Transverse colon (tissue), 4 donors: ENCODE results near the gene PTCD3. TPM values are rescaled to one million over a fixed set of nuclear protein-coding genes. Genes with fewer than 3 reads are reported as not detected.

Experiments used
- DNase-seq: peaks from one replicate; pipeline ENCODE4 v3.0.0-alpha.2; 2019
- H3K27ac ChIP-seq, 4 donors: fragments of 200-600 bp; sonication (generic); 2 replicates each; pipeline ENCODE4 v1.5.1; 2016 to 2018; ENCODE audit warnings: inconsistent platforms in 4 of 4
- H3K27me3 ChIP-seq: fragments of 200-600 bp; sonication (generic); 2 replicates; pipeline ENCODE4 v1.5.1; 2017; ENCODE audit warnings: inconsistent platforms
- H3K36me3 ChIP-seq, 4 donors: fragments of 200-600 bp; sonication (generic); 2 replicates each; pipeline ENCODE4 v1.5.1; 2017 to 2019; ENCODE audit warnings: inconsistent platforms in 4 of 4
- H3K4me1 ChIP-seq, 4 donors: fragments of 200-600 bp; sonication (generic); 2 replicates each; pipeline ENCODE4 v1.5.1; 2017 to 2020; ENCODE audit warnings: inconsistent platforms in 4 of 4
- H3K4me3 ChIP-seq, 4 donors: fragments of 200-600 bp; sonication (generic); 1 replicate in 1 of 4; 2 replicates in 3 of 4; pipeline versions ENCODE4 v1.5.1 to v1.6.1; 2017 to 2019; ENCODE audit warnings: inconsistent platforms in 4 of 4
- H3K9me3 ChIP-seq, 2 donors: fragments of 200-600 bp; sonication (generic); 2 replicates each; pipeline ENCODE4 v1.5.1; 2017 to 2019; ENCODE audit warnings: inconsistent platforms in 2 of 2
- EP300 ChIP-seq: sonication (generic); formaldehyde crosslinking; IDR thresholded peaks from one replicate; pipeline ENCODE4 v1.6.1; 2017; ENCODE audit warnings: antibody characterized with exemption, low read depth
- POLR2A ChIP-seq: fragments of 450-650 bp; IDR thresholded peaks from one replicate; pipeline ENCODE4 v1.6.1; 2016; ENCODE audit warnings: antibody characterized with exemption, mild to moderate bottlenecking, moderate library complexity
- POLR2AphosphoS5 ChIP-seq, 3 donors: sonication (generic); formaldehyde crosslinking; IDR thresholded peaks; one replicate each; pipeline ENCODE4 v1.6.1; 2016; ENCODE audit warnings: antibody characterized with exemption in 3 of 3
- WGBS, 2 donors: methylation state at CpG; one replicate each; pipeline ENCODE4 v1.1.5; 2018; ENCODE audit warnings: low coverage in 1 of 2; 5-methylcytosine and 5-hydroxymethylcytosine counted together
- in situ Hi-C, 4 donors: fragments of 200-750 bp; cut with MboI; loops; one replicate each; pipeline versions ENCODE4 v1.15.0 to v1.15.1; 2017; ENCODE audit warnings: low sequenced_read_pairs in 3 of 4, low pct_ligation_motif_present in 1 of 4, low pct_unique_long_range_greater_than_20kb in 1 of 4
- intact Hi-C: fragments of 100-400 bp; cut with DNase I; formaldehyde crosslinking; loops from one replicate; pipeline ENCODE4 v1.15.1; 2023; ENCODE audit warnings: low total_unique reads
- total RNA-seq, 4 donors: library from RNA; depleted of rRNA; stranded (reverse); fragments of >200 nt; gene quantifications; one replicate each; pipeline ENCODE4 v1.1.0, GENCODE V29; 2016
- TF ChIP-seq, protein P1 (sequence below), 5 experiments: fragments of 200-600 bp in 3 of 5; fragments of 450-650 bp in 2 of 5; sonication (generic) in 3 of 5; IDR thresholded peaks; 1 replicate in 2 of 5; 2 replicates in 3 of 5; pipeline ENCODE4 v1.5.1; 2016 to 2017; ENCODE audit warnings: antibody characterized with exemption in 5 of 5, inconsistent platforms in 3 of 5, mild to moderate bottlenecking in 2 of 5, moderate library complexity in 1 of 5

Gene PTCD3
- total RNA-seq, 4 donors from 2014 or later, result 67.7 to 189 (median 83.0) TPM

DNA sequence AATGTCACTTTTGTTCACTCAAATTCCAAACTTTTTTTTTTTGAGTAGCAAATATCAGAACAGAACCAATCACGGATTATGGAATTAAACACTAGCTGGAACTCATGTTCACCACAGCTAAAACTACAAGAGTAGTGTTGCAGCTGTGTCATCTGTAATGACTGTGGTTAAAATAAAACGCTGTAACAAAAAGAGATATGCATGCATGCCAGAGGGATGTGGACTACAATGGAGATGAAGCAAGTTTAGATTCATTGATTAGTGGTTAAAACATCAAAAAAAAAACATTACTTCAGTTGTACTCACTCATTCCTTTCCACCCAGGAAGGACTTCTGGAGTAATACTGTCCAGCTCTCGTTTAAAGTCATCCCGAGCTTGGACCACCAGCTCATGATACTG lies 52.3 kb downstream of the PTCD3 start:
- WGBS, 2 donors, result 93 to 100% methylated on average over 4 of the region's 4 CpGs
- Histone ChIP-seq H3K36me3 (peaks cover 0 to 63% (median 26%) of the 10 kb centered on the region in 4 donors), H3K4me1 (no peaks in the 10 kb centered on the region), H3K27ac (no peak overlapping the region), H3K27me3 (no peaks in the 10 kb centered on the region), H3K4me3 (no peak overlapping the region), H3K9me3 (no peaks in the 10 kb centered on the region)
- in situ Hi-C loops (no loop called here), intact Hi-C loops (no loop called here)
- no peak for TF ChIP-seq EP300
- no peak for TF ChIP-seq POLR2A
- TF ChIP-seq, protein P1, sequence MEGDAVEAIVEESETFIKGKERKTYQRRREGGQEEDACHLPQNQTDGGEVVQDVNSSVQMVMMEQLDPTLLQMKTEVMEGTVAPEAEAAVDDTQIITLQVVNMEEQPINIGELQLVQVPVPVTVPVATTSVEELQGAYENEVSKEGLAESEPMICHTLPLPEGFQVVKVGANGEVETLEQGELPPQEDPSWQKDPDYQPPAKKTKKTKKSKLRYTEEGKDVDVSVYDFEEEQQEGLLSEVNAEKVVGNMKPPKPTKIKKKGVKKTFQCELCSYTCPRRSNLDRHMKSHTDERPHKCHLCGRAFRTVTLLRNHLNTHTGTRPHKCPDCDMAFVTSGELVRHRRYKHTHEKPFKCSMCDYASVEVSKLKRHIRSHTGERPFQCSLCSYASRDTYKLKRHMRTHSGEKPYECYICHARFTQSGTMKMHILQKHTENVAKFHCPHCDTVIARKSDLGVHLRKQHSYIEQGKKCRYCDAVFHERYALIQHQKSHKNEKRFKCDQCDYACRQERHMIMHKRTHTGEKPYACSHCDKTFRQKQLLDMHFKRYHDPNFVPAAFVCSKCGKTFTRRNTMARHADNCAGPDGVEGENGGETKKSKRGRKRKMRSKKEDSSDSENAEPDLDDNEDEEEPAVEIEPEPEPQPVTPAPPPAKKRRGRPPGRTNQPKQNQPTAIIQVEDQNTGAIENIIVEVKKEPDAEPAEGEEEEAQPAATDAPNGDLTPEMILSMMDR (IDR thresholded peaks at IDR 0.05), result no peak
- TF ChIP-seq POLR2AphosphoS5 (IDR thresholded peaks at IDR 0.05), result no peak
- no peak for DNase-seq

DNA sequence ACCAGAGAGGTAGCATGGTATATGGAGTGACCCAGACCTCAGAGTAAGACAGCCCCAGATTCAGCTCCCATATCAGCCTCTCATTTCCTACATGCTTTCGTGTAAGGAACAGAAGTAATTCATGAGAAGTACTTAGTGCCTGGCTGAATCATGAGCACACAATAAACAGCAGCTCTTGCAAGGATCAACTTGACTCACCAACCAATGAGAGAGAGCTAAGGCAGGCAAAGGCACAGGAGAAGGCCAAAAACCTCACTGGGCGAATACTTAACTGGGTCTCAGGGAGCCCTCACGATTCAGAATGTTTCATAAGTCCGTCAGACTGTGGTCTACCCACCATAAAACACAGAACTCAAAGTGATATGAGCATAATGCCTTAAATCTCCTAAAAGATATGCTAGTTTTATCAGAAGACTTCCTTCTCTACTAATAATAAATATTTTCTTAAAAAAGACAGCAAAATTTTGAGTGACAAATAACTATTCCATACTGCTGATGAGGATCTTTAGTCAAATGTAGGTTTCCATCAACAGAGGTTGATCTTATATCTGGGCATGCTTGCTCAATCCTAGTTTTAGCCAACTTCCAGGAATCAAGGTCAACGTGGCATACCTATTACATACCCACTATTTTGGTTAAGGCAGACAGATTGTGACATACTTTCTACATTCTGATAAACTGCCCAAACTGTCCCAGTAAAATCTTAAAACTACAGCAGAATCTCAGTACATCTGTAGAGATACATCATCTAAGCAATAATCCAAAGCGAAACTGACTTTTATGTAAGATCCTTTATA lies 54.3 kb downstream of the PTCD3 start:
- intact Hi-C loops, result no loop called here
- Histone ChIP-seq H3K4me3 (no peak overlapping the region), H3K27ac (no peak overlapping the region), H3K4me1 (no peaks in the 10 kb centered on the region), H3K9me3 (no peaks in the 10 kb centered on the region), H3K36me3 (peaks cover 0 to 69% (median 29%) of the 10 kb centered on the region in 4 donors), H3K27me3 (no peaks in the 10 kb centered on the region)
- TF ChIP-seq POLR2AphosphoS5 (IDR thresholded peaks at IDR 0.05), result no peak
- TF ChIP-seq POLR2A, result no peak
- TF ChIP-seq EP300, result no peak
- TF ChIP-seq, protein P1 (IDR thresholded peaks at IDR 0.05), result no peak
- in situ Hi-C loops, result no loop called here
- DNase-seq, result no peak
- 90 to 95% methylated on average over 4 to 6 of the region's 6 CpGs for WGBS, 2 donors

DNA sequence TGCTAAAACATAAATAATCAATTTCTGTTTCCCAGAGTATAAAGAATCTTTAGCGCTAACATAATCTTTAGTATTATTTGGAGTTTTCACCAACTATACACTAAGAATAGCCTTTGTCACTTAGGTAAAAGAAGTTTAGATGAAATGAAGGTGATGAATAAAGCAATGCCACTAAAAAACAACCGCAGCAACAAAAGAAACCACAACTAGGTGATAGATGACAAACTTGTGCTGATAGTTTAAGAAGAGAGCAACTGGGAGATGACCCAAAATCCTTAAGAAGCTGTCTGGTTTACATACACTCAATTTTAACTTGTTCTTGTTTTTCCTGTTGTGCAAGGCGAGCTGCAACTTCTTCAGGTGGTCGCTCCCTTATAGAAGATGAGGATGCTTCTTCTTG lies 64.4 kb downstream of the PTCD3 start:
- peaks cover 0 to 61% (median 24%) of the 10 kb centered on the region in 4 donors for H3K36me3 ChIP-seq

DNA sequence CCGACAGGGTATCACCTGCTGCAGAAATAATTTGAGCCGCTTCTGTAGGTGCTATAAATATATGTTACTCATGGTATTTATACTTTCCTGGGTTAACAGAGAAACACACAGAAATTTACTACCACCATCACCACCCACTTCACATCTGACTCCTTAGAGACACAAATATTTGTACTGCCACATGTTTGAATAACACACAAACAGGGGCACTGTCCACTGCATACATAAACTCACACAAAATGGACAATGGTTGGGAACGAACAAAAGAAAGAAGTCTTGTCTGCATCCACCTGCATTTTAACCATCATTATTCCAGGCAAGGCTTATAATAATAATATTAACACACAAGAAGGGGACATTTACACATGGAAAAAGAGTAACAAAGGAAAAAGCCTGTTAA lies 65.3 kb downstream of the PTCD3 start:
- H3K4me1 ChIP-seq, result peaks cover 0 to 10% (median 0%) of the 10 kb centered on the region in 4 donors
- H3K27ac ChIP-seq, result no peak overlapping the region
- in situ Hi-C loops, result no loop called here
- WGBS, 2 donors, result 82 to 90% methylated on average over 3 of the region's 3 CpGs
- intact Hi-C loops, result no loop called here
- no peak overlapping the region for H3K4me3 ChIP-seq
- DNase-seq, result no peak
- no peak for TF ChIP-seq POLR2AphosphoS5 (IDR thresholded peaks at IDR 0.05)
- TF ChIP-seq, protein P1 (IDR thresholded peaks at IDR 0.05), result no peak
- no peak for TF ChIP-seq EP300
- TF ChIP-seq POLR2A, result no peak
- H3K36me3 ChIP-seq, result peaks cover 0 to 56% (median 22%) of the 10 kb centered on the region in 4 donors
- H3K27me3 ChIP-seq, result no peaks in the 10 kb centered on the region
- no peaks in the 10 kb centered on the region for H3K9me3 ChIP-seq

More for the DNA sequence above, 64.4 kb downstream of the PTCD3 start:
- no peaks in the 10 kb centered on the region for H3K27me3 ChIP-seq
- WGBS, 2 donors, result 96% methylated on average over 4 of the region's 4 CpGs
- in situ Hi-C loops, result no loop called here
- H3K9me3 ChIP-seq, result no peaks in the 10 kb centered on the region
- intact Hi-C loops, result no loop called here
- no peak for TF ChIP-seq EP300
- TF ChIP-seq, protein P1 (IDR thresholded peaks at IDR 0.05), result no peak
- TF ChIP-seq POLR2A, result no peak
- no peak for TF ChIP-seq POLR2AphosphoS5 (IDR thresholded peaks at IDR 0.05)
- H3K4me1 ChIP-seq, result peaks cover 0 to 10% (median 0%) of the 10 kb centered on the region in 4 donors
- no peak overlapping the region for H3K4me3 ChIP-seq
- H3K27ac ChIP-seq, result no peak overlapping the region
- DNase-seq, result no peak
